Neural cell (in vitro differentiated cells): ENCODE measurements around the gene MPL. TPM values are rescaled to one million over a fixed set of nuclear protein-coding genes. Genes with fewer than 3 reads are reported as not detected.

Source experiments
- H2AFZ ChIP-seq: fragments of 200-600, 300-800 bp; sonication (generic), shearing (Covaris generic); 2 replicates; pipeline ENCODE4 v1.6.0; 2014; ENCODE audit warnings: low read depth, mild to moderate bottlenecking, antibody characterized with exemption, low read length, moderate library complexity
- H3F3A ChIP-seq: fragments of 200-600 bp; shearing (Covaris generic); 2 replicates; pipeline ENCODE4 v1.6.1; 2016; ENCODE audit warnings: mild to moderate bottlenecking, moderate library complexity, mixed read lengths, antibody characterized with exemption, low read length; ENCODE audit not compliant: insufficient read depth, poor library complexity, severe bottlenecking
- H3K27ac ChIP-seq: fragments of 200-600, 300-800 bp; sonication (generic), shearing (Covaris generic); 2 replicates; pipeline ENCODE4 v1.5.1; 2014; ENCODE audit warnings: mild to moderate bottlenecking, low read length, moderate library complexity
- H3K27me3 ChIP-seq: fragments of 300-800, 200-600 bp; sonication (generic), shearing (Covaris generic); 2 replicates; pipeline ENCODE4 v1.6.0; 2014; ENCODE audit warnings: mild to moderate bottlenecking, low read depth, low read length, moderate library complexity; ENCODE audit not compliant: insufficient read depth
- H3K36me3 ChIP-seq: fragments of 300-800, 200-600 bp; sonication (generic), shearing (Covaris generic); 2 replicates; pipeline ENCODE4 v1.5.1; 2014; ENCODE audit warnings: mild to moderate bottlenecking, antibody characterized with exemption, low read length, moderate library complexity; ENCODE audit not compliant: insufficient read depth
- H3K4me2 ChIP-seq: fragments of 300-800, 200-600 bp; sonication (generic), shearing (Covaris generic); 2 replicates; pipeline ENCODE4 v1.6.0; 2014; ENCODE audit warnings: mild to moderate bottlenecking, low read length
- H3K4me3 ChIP-seq: fragments of 300-800, 200-600 bp; sonication (generic), shearing (Covaris generic); 2 replicates; pipeline ENCODE4 v1.5.1; 2014; ENCODE audit warnings: mild to moderate bottlenecking, low read length, moderate library complexity
- H3K79me2 ChIP-seq: fragments of 200-600 bp; shearing (Covaris generic); replicated peaks from 2 replicates; pipeline ENCODE4 v1.6.0; 2014; ENCODE audit warnings: mild to moderate bottlenecking, low read length, moderate library complexity; ENCODE audit not compliant: insufficient read depth
- H3K9ac ChIP-seq: fragments of 300-800, 200-600 bp; sonication (generic), shearing (Covaris generic); 2 replicates; pipeline ENCODE4 v1.6.1; 2016; ENCODE audit warnings: mild to moderate bottlenecking, low read length, mixed read lengths
- H3K9me2 ChIP-seq: fragments of 200-600 bp; shearing (Covaris generic); 2 replicates; pipeline ENCODE4 v1.6.1; 2016; ENCODE audit warnings: mild to moderate bottlenecking, low read length, mixed read lengths; ENCODE audit not compliant: insufficient read depth
- H3K9me3 ChIP-seq: fragments of 200-600, 300-800 bp; sonication (generic), shearing (Covaris generic); 2 replicates; pipeline ENCODE4 v1.6.1; 2016; ENCODE audit warnings: mild to moderate bottlenecking, mixed run types, low read length, moderate library complexity, mixed read lengths
- H4K20me1 ChIP-seq: fragments of 200-600 bp; shearing (Covaris generic); 2 replicates; pipeline ENCODE4 v1.6.1; 2016; ENCODE audit warnings: mild to moderate bottlenecking, mixed run types; ENCODE audit not compliant: insufficient read depth
- EP300 ChIP-seq: fragments of 450-650 bp; conservative IDR thresholded peaks from 2 replicates; pipeline ENCODE4 v1.6.1; 2014; ENCODE audit warnings: antibody characterized with exemption, mild to moderate bottlenecking, moderate library complexity; ENCODE audit not compliant: poor library complexity, severe bottlenecking
- EZH2 ChIP-seq: fragments of 200-600, 300-800 bp; shearing (Covaris generic), sonication (generic); IDR thresholded peaks from 2 replicates; pipeline ENCODE4 v1.6.1; 2014; ENCODE audit warnings: antibody characterized with exemption, low read length, borderline replicate concordance, mild to moderate bottlenecking; ENCODE audit not compliant: insufficient read depth, poor library complexity, severe bottlenecking
- MXI1 ChIP-seq: fragments of 450-650 bp; conservative IDR thresholded peaks from 2 replicates; pipeline ENCODE4 v1.6.1; 2014; ENCODE audit warnings: antibody characterized with exemption, mild to moderate bottlenecking; ENCODE audit not compliant: poor library complexity, severe bottlenecking
- POLR2AphosphoS5 ChIP-seq: IDR thresholded peaks from 2 replicates; pipeline ENCODE4 v1.6.1; 2012
- RAD21 ChIP-seq: fragments of 450-650 bp; conservative IDR thresholded peaks from 2 replicates; pipeline ENCODE4 v1.6.1; 2014; ENCODE audit warnings: antibody characterized with exemption, mild to moderate bottlenecking, moderate library complexity
- SMC3 ChIP-seq: fragments of 450-650 bp; conservative IDR thresholded peaks from 2 replicates; pipeline ENCODE4 v1.6.1; 2014; ENCODE audit warnings: antibody characterized with exemption, mild to moderate bottlenecking, moderate library complexity; ENCODE audit not compliant: poor library complexity
- TAF1 ChIP-seq: IDR thresholded peaks from 2 replicates; pipeline ENCODE4 v1.6.1; 2012; ENCODE audit warnings: low read depth
- polyA plus RNA-seq: library from polyadenylated mRNA; depleted of rRNA; stranded (reverse); fragments of >200 nt; gene quantifications from 2 replicates; pipeline ENCODE4 v1.2.3, GENCODE V29; 2014
- TF ChIP-seq, protein P1 (sequence below): IDR thresholded peaks from 2 replicates; pipeline ENCODE4 v1.6.1; 2012; ENCODE audit warnings: borderline replicate concordance
- TF ChIP-seq, protein P2 (sequence below): fragments of 450-650 bp; IDR thresholded peaks from 2 replicates; pipeline ENCODE4 v1.5.1; 2014; ENCODE audit warnings: antibody characterized with exemption, mild to moderate bottlenecking, moderate library complexity; ENCODE audit not compliant: poor library complexity, severe bottlenecking

The MPL gene
- polyA plus RNA-seq, 1 donor from 2014 or later, result not detected

DNA sequence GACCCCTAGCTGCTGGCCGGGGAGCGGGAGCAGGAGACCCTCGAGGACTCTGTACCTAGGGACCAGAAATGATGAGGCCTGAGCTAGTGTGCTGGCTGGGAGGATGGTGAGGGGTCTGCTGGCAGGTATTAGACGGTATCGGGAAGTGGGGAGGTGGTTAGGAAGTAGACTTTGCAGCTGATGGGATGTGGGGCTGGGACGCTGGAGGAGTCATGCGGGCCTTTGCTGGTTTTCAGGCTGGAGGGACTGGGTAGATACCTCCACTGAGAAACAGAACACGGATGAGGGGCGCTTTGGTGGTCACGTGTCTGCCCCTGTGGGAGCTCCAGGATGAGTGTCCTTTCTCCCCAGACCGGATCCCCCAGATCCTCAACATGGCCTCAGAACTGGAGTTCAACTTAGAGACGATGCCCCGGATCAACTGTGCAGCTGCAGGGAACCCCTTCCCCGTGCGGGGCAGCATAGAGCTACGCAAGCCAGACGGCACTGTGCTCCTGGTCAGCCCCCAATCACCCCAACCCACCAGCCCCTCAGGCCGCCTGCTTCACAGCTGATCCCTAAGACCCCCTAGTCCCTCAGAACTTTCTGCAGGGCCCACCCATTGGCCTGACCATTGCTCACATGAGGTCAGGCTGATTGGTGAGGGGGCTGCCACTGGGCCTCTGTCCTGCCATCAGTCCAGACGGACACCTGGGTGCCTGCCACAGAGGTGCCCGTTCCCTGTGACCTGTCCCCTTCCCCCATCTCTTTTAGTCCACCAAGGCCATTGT is 28.8 kb upstream of the MPL start:
- no peaks in the 10 kb centered on the region for H3K9me3 ChIP-seq
- H2AFZ ChIP-seq, result no peak overlapping the region
- no peaks in the 10 kb centered on the region for H3K36me3 ChIP-seq
- no peaks in the 10 kb centered on the region for H3K79me2 ChIP-seq
- no peak for TF ChIP-seq RAD21
- TF ChIP-seq, protein P1, sequence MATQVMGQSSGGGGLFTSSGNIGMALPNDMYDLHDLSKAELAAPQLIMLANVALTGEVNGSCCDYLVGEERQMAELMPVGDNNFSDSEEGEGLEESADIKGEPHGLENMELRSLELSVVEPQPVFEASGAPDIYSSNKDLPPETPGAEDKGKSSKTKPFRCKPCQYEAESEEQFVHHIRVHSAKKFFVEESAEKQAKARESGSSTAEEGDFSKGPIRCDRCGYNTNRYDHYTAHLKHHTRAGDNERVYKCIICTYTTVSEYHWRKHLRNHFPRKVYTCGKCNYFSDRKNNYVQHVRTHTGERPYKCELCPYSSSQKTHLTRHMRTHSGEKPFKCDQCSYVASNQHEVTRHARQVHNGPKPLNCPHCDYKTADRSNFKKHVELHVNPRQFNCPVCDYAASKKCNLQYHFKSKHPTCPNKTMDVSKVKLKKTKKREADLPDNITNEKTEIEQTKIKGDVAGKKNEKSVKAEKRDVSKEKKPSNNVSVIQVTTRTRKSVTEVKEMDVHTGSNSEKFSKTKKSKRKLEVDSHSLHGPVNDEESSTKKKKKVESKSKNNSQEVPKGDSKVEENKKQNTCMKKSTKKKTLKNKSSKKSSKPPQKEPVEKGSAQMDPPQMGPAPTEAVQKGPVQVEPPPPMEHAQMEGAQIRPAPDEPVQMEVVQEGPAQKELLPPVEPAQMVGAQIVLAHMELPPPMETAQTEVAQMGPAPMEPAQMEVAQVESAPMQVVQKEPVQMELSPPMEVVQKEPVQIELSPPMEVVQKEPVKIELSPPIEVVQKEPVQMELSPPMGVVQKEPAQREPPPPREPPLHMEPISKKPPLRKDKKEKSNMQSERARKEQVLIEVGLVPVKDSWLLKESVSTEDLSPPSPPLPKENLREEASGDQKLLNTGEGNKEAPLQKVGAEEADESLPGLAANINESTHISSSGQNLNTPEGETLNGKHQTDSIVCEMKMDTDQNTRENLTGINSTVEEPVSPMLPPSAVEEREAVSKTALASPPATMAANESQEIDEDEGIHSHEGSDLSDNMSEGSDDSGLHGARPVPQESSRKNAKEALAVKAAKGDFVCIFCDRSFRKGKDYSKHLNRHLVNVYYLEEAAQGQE, result no peak
- no peak for TF ChIP-seq EZH2
- TF ChIP-seq, protein P2, sequence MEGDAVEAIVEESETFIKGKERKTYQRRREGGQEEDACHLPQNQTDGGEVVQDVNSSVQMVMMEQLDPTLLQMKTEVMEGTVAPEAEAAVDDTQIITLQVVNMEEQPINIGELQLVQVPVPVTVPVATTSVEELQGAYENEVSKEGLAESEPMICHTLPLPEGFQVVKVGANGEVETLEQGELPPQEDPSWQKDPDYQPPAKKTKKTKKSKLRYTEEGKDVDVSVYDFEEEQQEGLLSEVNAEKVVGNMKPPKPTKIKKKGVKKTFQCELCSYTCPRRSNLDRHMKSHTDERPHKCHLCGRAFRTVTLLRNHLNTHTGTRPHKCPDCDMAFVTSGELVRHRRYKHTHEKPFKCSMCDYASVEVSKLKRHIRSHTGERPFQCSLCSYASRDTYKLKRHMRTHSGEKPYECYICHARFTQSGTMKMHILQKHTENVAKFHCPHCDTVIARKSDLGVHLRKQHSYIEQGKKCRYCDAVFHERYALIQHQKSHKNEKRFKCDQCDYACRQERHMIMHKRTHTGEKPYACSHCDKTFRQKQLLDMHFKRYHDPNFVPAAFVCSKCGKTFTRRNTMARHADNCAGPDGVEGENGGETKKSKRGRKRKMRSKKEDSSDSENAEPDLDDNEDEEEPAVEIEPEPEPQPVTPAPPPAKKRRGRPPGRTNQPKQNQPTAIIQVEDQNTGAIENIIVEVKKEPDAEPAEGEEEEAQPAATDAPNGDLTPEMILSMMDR, result no peak
- TF ChIP-seq TAF1, result no peak
- TF ChIP-seq EP300, result no peak
- no peak for TF ChIP-seq POLR2AphosphoS5
- TF ChIP-seq MXI1, result no peak
- TF ChIP-seq SMC3, result no peak
- no peaks in the 10 kb centered on the region for H3K9me2 ChIP-seq
- no peak overlapping the region for H3K9ac ChIP-seq
- no peak overlapping the region for H3K4me2 ChIP-seq
- no peak overlapping the region for H3K4me3 ChIP-seq
- no peaks in the 10 kb centered on the region for H3K27me3 ChIP-seq
- H3K27ac ChIP-seq, result no peak overlapping the region
- no peaks in the 10 kb centered on the region for H3F3A ChIP-seq
- no peaks in the 10 kb centered on the region for H4K20me1 ChIP-seq

DNA sequence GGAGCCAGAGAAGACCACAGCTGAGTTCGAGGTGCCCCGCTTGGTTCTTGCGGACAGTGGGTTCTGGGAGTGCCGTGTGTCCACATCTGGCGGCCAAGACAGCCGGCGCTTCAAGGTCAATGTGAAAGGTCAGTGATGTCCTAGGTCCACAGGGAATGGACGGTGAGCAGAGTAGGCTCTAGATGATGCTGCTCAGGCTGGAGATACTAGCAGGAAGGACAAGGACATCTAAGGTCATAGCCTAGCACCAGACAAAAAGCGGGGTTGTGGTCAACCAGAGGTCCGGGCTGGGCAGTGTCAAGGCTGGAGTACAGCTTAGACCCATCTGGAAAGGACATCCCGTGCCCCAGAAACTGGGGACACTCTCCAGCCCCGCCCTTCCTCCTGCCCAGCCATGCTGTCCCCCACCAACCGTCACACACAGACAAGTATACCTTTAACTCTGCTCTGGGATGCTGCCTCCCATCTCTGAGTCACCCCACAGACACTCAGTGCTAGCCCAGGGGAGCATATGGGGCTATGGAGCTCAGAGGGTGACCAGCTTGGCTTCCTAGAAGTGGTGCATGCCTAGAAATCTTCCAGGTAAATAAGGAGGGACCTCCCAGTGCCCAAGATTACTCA is 28.1 kb upstream of the MPL start:
- H3K79me2 ChIP-seq, result no peaks in the 10 kb centered on the region
- H3K9me3 ChIP-seq, result no peaks in the 10 kb centered on the region
- H2AFZ ChIP-seq, result no peak overlapping the region
- no peaks in the 10 kb centered on the region for H4K20me1 ChIP-seq
- H3K9ac ChIP-seq, result no peak overlapping the region
- H3K27me3 ChIP-seq, result no peaks in the 10 kb centered on the region
- H3K36me3 ChIP-seq, result no peaks in the 10 kb centered on the region
- H3K9me2 ChIP-seq, result no peaks in the 10 kb centered on the region
- H3K27ac ChIP-seq, result no peak overlapping the region
- no peak overlapping the region for H3K4me2 ChIP-seq
- TF ChIP-seq, protein P2, result no peak
- TF ChIP-seq TAF1 (no peak), SMC3 (no peak), MXI1 (no peak), EZH2 (no peak), EP300 (no peak), POLR2AphosphoS5 (no peak), RAD21 (no peak)
- TF ChIP-seq, protein P1, result no peak
- H3K4me3 ChIP-seq, result no peak overlapping the region
- H3F3A ChIP-seq, result no peaks in the 10 kb centered on the region
